Endodermal cell (in vitro differentiated cells): ENCODE results near the gene JAKMIP3. TPM values are rescaled to one million over a fixed set of nuclear protein-coding genes. Genes with fewer than 3 reads are reported as not detected.

ENCODE experiments used
- DNase-seq: peaks from one replicate; pipeline ENCODE4 v3.0.0-alpha.2; 2017
- H3K27ac ChIP-seq: 2 replicates; pipeline ENCODE4 v1.5.1; 2013; ENCODE audit warnings: mild to moderate bottlenecking, low read depth, low read length, moderate library complexity
- H3K27me3 ChIP-seq: 2 replicates; pipeline ENCODE4 v1.6.1; 2013; ENCODE audit warnings: mild to moderate bottlenecking, low read length, moderate library complexity; ENCODE audit not compliant: insufficient read depth, control insufficient read depth, poor library complexity, severe bottlenecking
- H3K36me3 ChIP-seq: 2 replicates; pipeline ENCODE4 v1.7.0; 2013; ENCODE audit warnings: mild to moderate bottlenecking, low read length, moderate library complexity; ENCODE audit not compliant: control insufficient read depth, insufficient read depth
- H3K4me1 ChIP-seq: one replicate; pipeline ENCODE4 v1.7.0; 2013; ENCODE audit warnings: low read length; ENCODE audit not compliant: control insufficient read depth, insufficient read depth
- H3K4me3 ChIP-seq: 2 replicates; pipeline ENCODE4 v1.5.1; 2013; ENCODE audit warnings: mild to moderate bottlenecking, low read length, moderate library complexity
- H3K9ac ChIP-seq: 2 replicates; pipeline ENCODE4 v1.6.1; 2013; ENCODE audit warnings: mild to moderate bottlenecking, low read length, moderate library complexity; ENCODE audit not compliant: poor library complexity, severe bottlenecking; ENCODE audit errors: extremely low read depth
- H3K9me3 ChIP-seq: 2 replicates; pipeline ENCODE4 v1.6.1; 2013; ENCODE audit warnings: mild to moderate bottlenecking, low read length, moderate library complexity; ENCODE audit not compliant: control insufficient read depth
- H3K27ac Mint-ChIP-seq: 2 replicates; pipeline ENCODE4 v1.8.0; 2020; ENCODE audit warnings: mixed read lengths
- H3K27me3 Mint-ChIP-seq: 2 replicates; pipeline ENCODE4 v1.8.0; 2021; ENCODE audit warnings: mild to moderate bottlenecking, mixed read lengths; ENCODE audit not compliant: insufficient read depth
- H3K36me3 Mint-ChIP-seq: 2 replicates; pipeline ENCODE4 v1.8.0; 2020; ENCODE audit warnings: low read depth, mixed read lengths
- H3K4me1 Mint-ChIP-seq: 2 replicates; pipeline ENCODE4 v1.8.0; 2020; ENCODE audit warnings: mixed read lengths
- H3K4me3 Mint-ChIP-seq: 2 replicates; pipeline ENCODE4 v1.8.0; 2020; ENCODE audit warnings: mild to moderate bottlenecking, moderate library complexity, mixed read lengths
- H3K9me3 Mint-ChIP-seq: 2 replicates; pipeline ENCODE4 v1.8.0; 2020; ENCODE audit warnings: mild to moderate bottlenecking, mixed read lengths
- CTCF ChIP-seq: fragments of 200-600 bp; sonication (generic); conservative IDR thresholded peaks from 2 replicates; pipeline ENCODE4 v1.5.0; 2021; ENCODE audit warnings: antibody characterized with exemption, mild to moderate bottlenecking
- WGBS, 2 experiments: methylation state at CpG; one replicate each; pipeline versions ENCODE4 v1.1.5 to v1.1.7; 2013; ENCODE audit warnings: missing lambda C conversion rate in 2 of 2, mixed read lengths in 1 of 2; ENCODE audit not compliant: insufficient coverage in 1 of 2, insufficient read length in 1 of 2; 5-methylcytosine and 5-hydroxymethylcytosine counted together
- total RNA-seq, 2 donors: library from RNA; stranded (reverse); fragmentation: NEBNext Ultra II Directional in 1 of 2; extraction: Animal tissue kit (Norgen Biotek cat#: 25700) in 1 of 2; gene quantifications; 2 replicates in 1 of 2; 3 replicates in 1 of 2; pipeline ENCODE4 v1.2.1, GENCODE V29; 2021

JAKMIP3 gene
- total RNA-seq, 2 donors from 2014 or later = 0.95 to 0.99 TPM

- TF ChIP-seq CTCF = no peak
- H3K9me3 Mint-ChIP-seq = peaks cover 8% of the 10 kb centered on the region
- H3K4me3 Mint-ChIP-seq = no peak overlapping the region
- H3K9ac ChIP-seq = no peak overlapping the region
- no peak overlapping the region for H3K4me3 ChIP-seq
- no peak overlapping the region for H3K27ac ChIP-seq
- no peak overlapping the region for H3K27ac Mint-ChIP-seq
- H3K27me3 ChIP-seq = peaks cover 8% of the 10 kb centered on the region
- WGBS, 2 experiments = 80 to 95% methylated on average over 2 to 3 of the region's 3 CpGs
- peaks cover 4% of the 10 kb centered on the region for H3K4me1 Mint-ChIP-seq
- H3K4me1 ChIP-seq = no peaks in the 10 kb centered on the region
- H3K27me3 Mint-ChIP-seq = peaks cover 31% of the 10 kb centered on the region
- H3K36me3 Mint-ChIP-seq = no peaks in the 10 kb centered on the region
- H3K36me3 ChIP-seq = no peaks in the 10 kb centered on the region
- H3K9me3 ChIP-seq = peaks cover 10% of the 10 kb centered on the region
- DNase-seq = no peak
Measured at GRCh38 chr10:132027423-132027983, 38.2 kb upstream of the JAKMIP3 start.

DNA sequence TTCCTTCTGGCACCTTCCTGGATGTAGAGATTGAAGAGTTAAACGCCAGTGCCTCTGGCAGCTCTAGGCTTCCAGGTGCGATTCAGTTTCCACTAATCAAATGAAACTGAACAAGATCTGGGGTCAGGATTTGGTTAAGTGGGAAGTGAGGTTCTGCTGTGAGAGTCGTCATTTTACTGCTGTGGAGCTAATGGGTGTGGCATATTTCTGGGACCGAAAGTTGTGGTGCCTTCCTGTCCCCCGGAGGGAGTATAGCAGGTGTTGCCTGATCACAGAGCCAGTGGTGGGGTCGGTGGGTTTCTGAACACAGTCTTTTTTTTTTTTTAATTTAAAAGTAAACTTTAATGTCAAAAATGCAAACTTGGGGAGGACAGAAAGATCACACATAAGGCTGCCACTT is 37.0 kb upstream of the JAKMIP3 start:
- H3K4me3 ChIP-seq = no peak overlapping the region
- no peak overlapping the region for H3K9ac ChIP-seq
- 96 to 100% methylated on average over 4 to 6 of the region's 6 CpGs for WGBS, 2 experiments
- H3K27me3 ChIP-seq = peaks cover 3% of the 10 kb centered on the region
- no peaks in the 10 kb centered on the region for H3K36me3 Mint-ChIP-seq
- peaks cover 10% of the 10 kb centered on the region for H3K9me3 Mint-ChIP-seq
- no peaks in the 10 kb centered on the region for H3K4me1 ChIP-seq
- no peak for TF ChIP-seq CTCF
- no peak for DNase-seq
- peaks cover 10% of the 10 kb centered on the region for H3K9me3 ChIP-seq
- H3K27ac ChIP-seq = no peak overlapping the region
- no peak overlapping the region for H3K27ac Mint-ChIP-seq
- no peaks in the 10 kb centered on the region for H3K4me1 Mint-ChIP-seq
- peaks cover 35% of the 10 kb centered on the region for H3K27me3 Mint-ChIP-seq
- H3K4me3 Mint-ChIP-seq = no peak overlapping the region
- H3K36me3 ChIP-seq = no peaks in the 10 kb centered on the region

- H3K4me1 ChIP-seq = no peaks in the 10 kb centered on the region
- H3K9ac ChIP-seq = no peak overlapping the region
- H3K9me3 ChIP-seq = peaks cover 10% of the 10 kb centered on the region
- Mint-ChIP-seq H3K27ac (no peak overlapping the region), H3K4me1 (no peaks in the 10 kb centered on the region), H3K27me3 (peaks cover 52% of the 10 kb centered on the region), H3K4me3 (no peak overlapping the region), H3K9me3 (peaks cover 10% of the 10 kb centered on the region), H3K36me3 (no peaks in the 10 kb centered on the region)
- DNase-seq = no peak
- TF ChIP-seq CTCF = no peak
- H3K27me3 ChIP-seq = peaks cover 18% of the 10 kb centered on the region
- no peak overlapping the region for H3K27ac ChIP-seq
- H3K4me3 ChIP-seq = no peak overlapping the region
- no peaks in the 10 kb centered on the region for H3K36me3 ChIP-seq
- 92 to 97% methylated on average over 7 to 12 of the region's 12 CpGs for WGBS, 2 experiments
Measured at GRCh38 chr10:132030898-132031463, 34.8 kb upstream of the JAKMIP3 start.
